ENCODE data around the gene DOK4. TPM values are rescaled to one million over a fixed set of nuclear protein-coding genes. Genes with fewer than 3 reads are reported as not detected.

Gene DOK4
- total and polyA plus RNA-seq, 2 experiments from 2014 or later = 11.4 to 29.1 TPM

DNA sequence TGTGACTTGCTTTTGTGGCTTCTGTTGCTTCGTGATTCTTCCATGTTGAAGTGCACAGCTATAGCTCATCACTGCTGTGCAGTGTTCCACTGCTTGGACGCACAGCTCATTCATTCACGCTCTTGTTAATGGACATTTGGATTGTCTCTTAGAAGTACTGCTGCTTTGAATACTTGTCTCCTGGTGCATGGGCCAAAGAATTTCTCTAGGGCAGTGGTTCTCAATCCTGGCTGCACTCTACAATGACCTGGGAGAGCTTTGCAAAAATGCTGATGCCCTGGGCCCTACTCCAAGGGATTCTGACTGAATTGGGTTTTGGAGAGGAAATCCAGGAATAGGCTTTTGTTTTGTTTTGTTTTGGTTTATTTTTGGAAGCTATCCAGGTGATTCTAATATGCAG is 61.7 kb downstream of the DOK4 start:
- H3K79me2 ChIP-seq (replicated peaks; ENCODE audit: insufficient read depth) = no peaks in the 10 kb centered on the region
- no peak overlapping the region for H3K27ac Mint-ChIP-seq
- TF ChIP-seq ZNF114 (CRISPR knock-in tag; IDR thresholded peaks at IDR 0.05) = no peak
- TF ChIP-seq, protein P1, sequence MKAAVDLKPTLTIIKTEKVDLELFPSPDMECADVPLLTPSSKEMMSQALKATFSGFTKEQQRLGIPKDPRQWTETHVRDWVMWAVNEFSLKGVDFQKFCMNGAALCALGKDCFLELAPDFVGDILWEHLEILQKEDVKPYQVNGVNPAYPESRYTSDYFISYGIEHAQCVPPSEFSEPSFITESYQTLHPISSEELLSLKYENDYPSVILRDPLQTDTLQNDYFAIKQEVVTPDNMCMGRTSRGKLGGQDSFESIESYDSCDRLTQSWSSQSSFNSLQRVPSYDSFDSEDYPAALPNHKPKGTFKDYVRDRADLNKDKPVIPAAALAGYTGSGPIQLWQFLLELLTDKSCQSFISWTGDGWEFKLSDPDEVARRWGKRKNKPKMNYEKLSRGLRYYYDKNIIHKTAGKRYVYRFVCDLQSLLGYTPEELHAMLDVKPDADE (IDR thresholded peaks at IDR 0.05) = no peak
- TF ChIP-seq, protein P2, sequence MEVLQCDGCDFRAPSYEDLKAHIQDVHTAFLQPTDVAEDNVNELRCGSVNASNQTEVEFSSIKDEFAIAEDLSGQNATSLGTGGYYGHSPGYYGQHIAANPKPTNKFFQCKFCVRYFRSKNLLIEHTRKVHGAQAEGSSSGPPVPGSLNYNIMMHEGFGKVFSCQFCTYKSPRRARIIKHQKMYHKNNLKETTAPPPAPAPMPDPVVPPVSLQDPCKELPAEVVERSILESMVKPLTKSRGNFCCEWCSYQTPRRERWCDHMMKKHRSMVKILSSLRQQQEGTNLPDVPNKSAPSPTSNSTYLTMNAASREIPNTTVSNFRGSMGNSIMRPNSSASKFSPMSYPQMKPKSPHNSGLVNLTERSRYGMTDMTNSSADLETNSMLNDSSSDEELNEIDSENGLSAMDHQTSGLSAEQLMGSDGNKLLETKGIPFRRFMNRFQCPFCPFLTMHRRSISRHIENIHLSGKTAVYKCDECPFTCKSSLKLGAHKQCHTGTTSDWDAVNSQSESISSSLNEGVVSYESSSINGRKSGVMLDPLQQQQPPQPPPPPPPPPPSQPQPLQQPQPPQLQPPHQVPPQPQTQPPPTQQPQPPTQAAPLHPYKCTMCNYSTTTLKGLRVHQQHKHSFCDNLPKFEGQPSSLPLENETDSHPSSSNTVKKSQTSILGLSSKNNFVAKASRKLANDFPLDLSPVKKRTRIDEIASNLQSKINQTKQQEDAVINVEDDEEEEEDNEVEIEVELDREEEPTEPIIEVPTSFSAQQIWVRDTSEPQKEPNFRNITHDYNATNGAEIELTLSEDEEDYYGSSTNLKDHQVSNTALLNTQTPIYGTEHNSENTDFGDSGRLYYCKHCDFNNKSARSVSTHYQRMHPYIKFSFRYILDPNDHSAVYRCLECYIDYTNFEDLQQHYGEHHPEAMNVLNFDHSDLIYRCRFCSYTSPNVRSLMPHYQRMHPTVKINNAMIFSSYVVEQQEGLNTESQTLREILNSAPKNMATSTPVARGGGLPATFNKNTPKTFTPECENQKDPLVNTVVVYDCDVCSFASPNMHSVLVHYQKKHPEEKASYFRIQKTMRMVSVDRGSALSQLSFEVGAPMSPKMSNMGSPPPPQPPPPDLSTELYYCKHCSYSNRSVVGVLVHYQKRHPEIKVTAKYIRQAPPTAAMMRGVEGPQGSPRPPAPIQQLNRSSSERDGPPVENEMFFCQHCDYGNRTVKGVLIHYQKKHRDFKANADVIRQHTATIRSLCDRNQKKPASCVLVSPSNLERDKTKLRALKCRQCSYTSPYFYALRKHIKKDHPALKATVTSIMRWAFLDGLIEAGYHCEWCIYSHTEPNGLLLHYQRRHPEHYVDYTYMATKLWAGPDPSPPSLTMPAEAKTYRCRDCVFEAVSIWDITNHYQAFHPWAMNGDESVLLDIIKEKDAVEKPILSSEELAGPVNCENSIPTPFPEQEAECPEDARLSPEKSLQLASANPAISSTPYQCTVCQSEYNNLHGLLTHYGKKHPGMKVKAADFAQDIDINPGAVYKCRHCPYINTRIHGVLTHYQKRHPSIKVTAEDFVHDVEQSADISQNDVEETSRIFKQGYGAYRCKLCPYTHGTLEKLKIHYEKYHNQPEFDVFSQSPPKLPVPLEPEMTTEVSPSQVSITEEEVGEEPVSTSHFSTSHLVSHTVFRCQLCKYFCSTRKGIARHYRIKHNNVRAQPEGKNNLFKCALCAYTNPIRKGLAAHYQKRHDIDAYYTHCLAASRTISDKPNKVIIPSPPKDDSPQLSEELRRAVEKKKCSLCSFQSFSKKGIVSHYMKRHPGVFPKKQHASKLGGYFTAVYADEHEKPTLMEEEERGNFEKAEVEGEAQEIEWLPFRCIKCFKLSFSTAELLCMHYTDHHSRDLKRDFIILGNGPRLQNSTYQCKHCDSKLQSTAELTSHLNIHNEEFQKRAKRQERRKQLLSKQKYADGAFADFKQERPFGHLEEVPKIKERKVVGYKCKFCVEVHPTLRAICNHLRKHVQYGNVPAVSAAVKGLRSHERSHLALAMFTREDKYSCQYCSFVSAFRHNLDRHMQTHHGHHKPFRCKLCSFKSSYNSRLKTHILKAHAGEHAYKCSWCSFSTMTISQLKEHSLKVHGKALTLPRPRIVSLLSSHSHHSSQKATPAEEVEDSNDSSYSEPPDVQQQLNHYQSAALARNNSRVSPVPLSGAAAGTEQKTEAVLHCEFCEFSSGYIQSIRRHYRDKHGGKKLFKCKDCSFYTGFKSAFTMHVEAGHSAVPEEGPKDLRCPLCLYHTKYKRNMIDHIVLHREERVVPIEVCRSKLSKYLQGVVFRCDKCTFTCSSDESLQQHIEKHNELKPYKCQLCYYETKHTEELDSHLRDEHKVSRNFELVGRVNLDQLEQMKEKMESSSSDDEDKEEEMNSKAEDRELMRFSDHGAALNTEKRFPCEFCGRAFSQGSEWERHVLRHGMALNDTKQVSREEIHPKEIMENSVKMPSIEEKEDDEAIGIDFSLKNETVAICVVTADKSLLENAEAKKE (CRISPR knock-in tag; IDR thresholded peaks at IDR 0.05) = no peak
- TF ChIP-seq, protein P3, sequence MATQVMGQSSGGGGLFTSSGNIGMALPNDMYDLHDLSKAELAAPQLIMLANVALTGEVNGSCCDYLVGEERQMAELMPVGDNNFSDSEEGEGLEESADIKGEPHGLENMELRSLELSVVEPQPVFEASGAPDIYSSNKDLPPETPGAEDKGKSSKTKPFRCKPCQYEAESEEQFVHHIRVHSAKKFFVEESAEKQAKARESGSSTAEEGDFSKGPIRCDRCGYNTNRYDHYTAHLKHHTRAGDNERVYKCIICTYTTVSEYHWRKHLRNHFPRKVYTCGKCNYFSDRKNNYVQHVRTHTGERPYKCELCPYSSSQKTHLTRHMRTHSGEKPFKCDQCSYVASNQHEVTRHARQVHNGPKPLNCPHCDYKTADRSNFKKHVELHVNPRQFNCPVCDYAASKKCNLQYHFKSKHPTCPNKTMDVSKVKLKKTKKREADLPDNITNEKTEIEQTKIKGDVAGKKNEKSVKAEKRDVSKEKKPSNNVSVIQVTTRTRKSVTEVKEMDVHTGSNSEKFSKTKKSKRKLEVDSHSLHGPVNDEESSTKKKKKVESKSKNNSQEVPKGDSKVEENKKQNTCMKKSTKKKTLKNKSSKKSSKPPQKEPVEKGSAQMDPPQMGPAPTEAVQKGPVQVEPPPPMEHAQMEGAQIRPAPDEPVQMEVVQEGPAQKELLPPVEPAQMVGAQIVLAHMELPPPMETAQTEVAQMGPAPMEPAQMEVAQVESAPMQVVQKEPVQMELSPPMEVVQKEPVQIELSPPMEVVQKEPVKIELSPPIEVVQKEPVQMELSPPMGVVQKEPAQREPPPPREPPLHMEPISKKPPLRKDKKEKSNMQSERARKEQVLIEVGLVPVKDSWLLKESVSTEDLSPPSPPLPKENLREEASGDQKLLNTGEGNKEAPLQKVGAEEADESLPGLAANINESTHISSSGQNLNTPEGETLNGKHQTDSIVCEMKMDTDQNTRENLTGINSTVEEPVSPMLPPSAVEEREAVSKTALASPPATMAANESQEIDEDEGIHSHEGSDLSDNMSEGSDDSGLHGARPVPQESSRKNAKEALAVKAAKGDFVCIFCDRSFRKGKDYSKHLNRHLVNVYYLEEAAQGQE (IDR thresholded peaks at IDR 0.05; ENCODE audit: unreplicated experiment) = no peak
- TF ChIP-seq JUNB (IDR thresholded peaks at IDR 0.05; ENCODE audit: unreplicated experiment) = no peak
- no peak for TF ChIP-seq CREB1 (CRISPR knock-in tag; IDR thresholded peaks at IDR 0.05; ENCODE audit: low read depth)
- no peak for TF ChIP-seq NANOG (IDR thresholded peaks at IDR 0.05; ENCODE audit: borderline replicate concordance)
- no peak for TF ChIP-seq STAT1 (IDR thresholded peaks at IDR 0.05; ENCODE audit: unreplicated experiment)
- no peak for TF ChIP-seq EZH2 (IDR thresholded peaks at IDR 0.05; ENCODE audit: low read depth, unreplicated experiment)
- no peak for TF ChIP-seq ZNF331 (CRISPR knock-in tag; IDR thresholded peaks at IDR 0.05; ENCODE audit: low read depth)
- no peak for TF ChIP-seq EZH2phosphoT487 (IDR thresholded peaks at IDR 0.05; ENCODE audit: unreplicated experiment)
- no peak for TF ChIP-seq CTCF (conservative IDR thresholded peaks at IDR 0.05; ENCODE audit: low read depth in 2 of 2)
- TF ChIP-seq POLR2AphosphoS5 (IDR thresholded peaks at IDR 0.05; ENCODE audit: low read depth) = no peak
- ATAC-seq (no peak), DNase-seq (ENCODE audit: low spot score) (no peak)
- no peak overlapping the region for H3K4me3 ChIP-seq
- no peak overlapping the region for H3K4me2 ChIP-seq
- no peaks in the 10 kb centered on the region for H3K9me2 ChIP-seq (ENCODE audit: insufficient read depth)
- H3K27ac ChIP-seq (ENCODE audit: low read depth) = no peak overlapping the region
- no peaks in the 10 kb centered on the region; the same call in 1 of the 2 replicates for H3K4me1 ChIP-seq (ENCODE audit: insufficient read depth)
- no peaks in the 10 kb centered on the region for H3K27me3 ChIP-seq (ENCODE audit: insufficient read depth)
- 0 out of 2 replicates have a peak, but pooled peaks cover 5% of the 10 kb centered on the region for H4K20me1 ChIP-seq (replicated peaks; ENCODE audit: insufficient read depth)
- H3K36me3 Mint-ChIP-seq (ENCODE audit: low read depth) = peaks cover 22% of the 10 kb centered on the region
- H2AFZ ChIP-seq = no peak overlapping the region
- peaks cover 2% of the 10 kb centered on the region for H3K27me3 Mint-ChIP-seq (ENCODE audit: insufficient read depth, low read depth, poor library complexity)
- no peak overlapping the region for H3K4me3 Mint-ChIP-seq
- H3F3A ChIP-seq (replicated peaks; ENCODE audit: low read depth) = no peaks in the 10 kb centered on the region
- H3K9me3 Mint-ChIP-seq = no peaks in the 10 kb centered on the region
- H3K4me1 Mint-ChIP-seq = peaks cover 9% of the 10 kb centered on the region; the same call in 2 of the 3 replicates
- H3K36me3 ChIP-seq (ENCODE audit: insufficient read depth) = peaks cover 14% of the 10 kb centered on the region; the same call in 1 of the 2 replicates
